Epithelial cell of proximal tubule (primary cell): ENCODE data around the gene DYNC1LI1. TPM values are rescaled to one million over a fixed set of nuclear protein-coding genes. Genes with fewer than 3 reads are reported as not detected.
A peak's percentile ranks its signal among the peaks of the same experiment; 100 is the strongest.
"Not testable (repeated sequence)": the region's sequence is repeated elsewhere in the genome, so short reads cannot be mapped to it uniquely, and the experiment has no call there.

Experiments used
- DNase-seq: peaks from one replicate; pipeline ENCODE4 v3.0.0-alpha.2; 2011; ENCODE audit warnings: low read depth
- H3K4me3 ChIP-seq: 2 replicates; pipeline ENCODE4 v1.5.1; 2011; ENCODE audit warnings: low read depth, mild to moderate bottlenecking, low read length
- CTCF ChIP-seq: conservative IDR thresholded peaks from 2 replicates; pipeline ENCODE4 v1.5.1; 2012; ENCODE audit warnings: low read depth, mild to moderate bottlenecking, low read length
- total RNA-seq: library from RNA; depleted of rRNA; stranded (reverse); fragments of >200 nt; gene quantifications from 2 replicates; pipeline ENCODE4 v1.2.3, GENCODE V29; 2015

Gene DYNC1LI1
- total RNA-seq, 1 donor from 2014 or later, result 40.6 TPM

DNA sequence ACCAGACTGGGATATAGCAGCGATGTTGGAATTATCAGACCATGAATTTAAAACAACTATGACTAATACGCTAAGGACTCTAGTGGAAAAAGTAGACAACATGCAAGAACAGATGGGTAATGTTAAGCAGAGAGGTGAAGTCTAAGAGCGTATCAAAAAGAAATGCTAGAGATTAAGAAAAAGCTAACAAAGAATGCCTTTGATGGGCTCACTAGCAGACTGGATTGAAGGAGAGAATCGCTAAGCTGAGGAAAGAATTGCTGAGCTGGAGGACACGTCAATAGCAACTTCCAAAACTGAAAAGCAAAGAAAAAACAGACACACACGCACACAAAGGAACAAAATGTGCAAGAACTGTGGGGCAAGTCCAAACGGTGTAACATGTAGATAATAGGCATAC lies 48.0 kb downstream of the DYNC1LI1 start:
- TF ChIP-seq CTCF, result no peak
- DNase-seq, result no peak
- no peak overlapping the region for H3K4me3 ChIP-seq

DNA sequence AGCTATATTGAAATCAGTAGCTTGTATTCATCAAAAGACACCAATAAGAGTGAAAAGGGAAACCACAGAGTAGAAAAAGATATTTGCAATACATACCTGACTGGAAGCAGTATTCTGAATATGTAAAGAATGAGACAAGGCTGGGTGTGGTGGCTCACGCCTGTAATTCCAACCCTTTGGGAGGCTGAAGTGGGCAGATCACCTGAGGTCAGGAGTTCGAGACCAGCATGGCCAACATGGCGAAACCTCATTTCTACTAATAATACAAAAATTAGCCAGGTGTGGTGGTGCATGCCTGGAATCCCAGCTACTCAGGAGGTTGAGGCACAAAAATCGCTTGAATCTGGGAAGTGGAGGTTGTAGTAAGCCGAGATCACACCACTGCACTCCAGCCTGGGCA lies 51.7 kb downstream of the DYNC1LI1 start:
- not testable (repeated sequence) for DNase-seq, H3K4me3 ChIP-seq

- not testable (repeated sequence) for DNase-seq, H3K4me3 ChIP-seq
These were observed 53.9 kb downstream of the DYNC1LI1 start for GRCh38 chr3:32516751-32517150.

DNA sequence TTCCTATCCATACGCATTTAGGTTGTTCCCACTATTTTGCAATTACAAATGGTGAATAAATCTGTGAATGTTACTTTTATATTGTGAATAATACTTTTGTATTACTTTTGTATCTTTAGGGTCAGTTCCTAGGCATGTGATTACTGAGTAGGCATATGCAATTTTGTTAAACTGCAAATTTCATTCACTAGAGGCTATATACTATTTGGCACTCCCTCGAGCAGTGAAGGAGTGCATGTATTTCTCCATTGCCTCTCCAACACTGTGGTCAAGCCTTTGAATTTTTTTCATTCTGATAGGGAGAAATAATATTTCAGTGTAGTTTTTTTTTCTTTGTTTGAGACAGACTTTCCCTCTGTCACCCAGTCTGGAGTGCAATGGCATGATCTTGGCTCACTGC lies 59.7 kb downstream of the DYNC1LI1 start:
- TF ChIP-seq CTCF, result no peak
- DNase-seq, result no peak
- no peak overlapping the region for H3K4me3 ChIP-seq

DNA sequence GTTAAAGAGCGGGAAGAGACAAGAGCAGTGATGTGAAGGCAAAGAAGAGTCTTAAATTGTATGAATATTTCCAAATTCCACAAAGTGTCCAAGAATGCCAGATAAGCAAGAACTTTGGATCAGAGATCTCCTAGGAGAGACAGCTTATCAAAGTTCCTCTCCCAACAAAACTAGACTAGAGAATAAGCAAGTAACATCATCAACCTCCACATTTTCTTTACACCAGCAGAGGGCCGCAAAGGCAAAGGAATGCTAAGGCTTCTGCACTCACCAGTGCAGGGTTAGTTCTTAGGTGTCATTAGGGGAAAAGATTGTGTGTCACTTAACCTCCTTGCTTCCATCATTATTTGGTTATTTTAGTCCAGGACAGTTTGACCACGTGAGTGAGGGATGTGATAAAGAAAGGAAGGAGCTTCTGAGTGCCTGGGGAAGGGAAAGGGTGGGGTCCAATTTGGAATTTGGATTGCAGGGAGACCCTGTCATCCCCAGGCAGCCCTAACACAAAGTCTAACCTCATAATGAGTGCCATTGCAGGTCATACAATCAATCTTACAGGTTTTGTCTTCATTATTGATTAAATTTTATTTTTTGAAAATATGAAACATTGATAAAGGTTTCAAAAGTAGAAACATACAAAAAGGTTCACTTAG lies 60.5 kb downstream of the DYNC1LI1 start:
- TF ChIP-seq CTCF, result peak; percentile 84
- DNase-seq, result no peak
- H3K4me3 ChIP-seq, result no peak overlapping the region

DNA sequence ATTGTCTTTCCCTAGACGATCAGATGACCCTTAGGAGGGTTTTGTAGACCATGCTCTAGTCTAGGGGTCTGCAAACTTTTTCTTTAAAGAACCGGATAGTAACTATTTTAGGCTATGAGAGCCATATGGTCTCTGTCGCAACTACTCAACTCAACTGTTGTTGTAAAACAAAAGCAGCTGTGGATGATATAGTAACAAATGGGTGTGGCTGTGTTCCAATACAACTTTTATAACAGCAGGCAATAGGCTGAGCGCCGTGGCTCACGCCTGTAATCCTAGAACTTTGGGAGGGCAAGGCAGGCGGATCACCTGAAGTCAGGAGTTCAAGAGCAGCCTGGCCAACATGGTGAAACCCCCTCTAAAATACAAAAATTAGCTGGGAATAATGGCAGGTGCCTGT lies 61.9 kb downstream of the DYNC1LI1 start:
- no peak for TF ChIP-seq CTCF
- no peak for DNase-seq
- H3K4me3 ChIP-seq, result no peak overlapping the region

DNA sequence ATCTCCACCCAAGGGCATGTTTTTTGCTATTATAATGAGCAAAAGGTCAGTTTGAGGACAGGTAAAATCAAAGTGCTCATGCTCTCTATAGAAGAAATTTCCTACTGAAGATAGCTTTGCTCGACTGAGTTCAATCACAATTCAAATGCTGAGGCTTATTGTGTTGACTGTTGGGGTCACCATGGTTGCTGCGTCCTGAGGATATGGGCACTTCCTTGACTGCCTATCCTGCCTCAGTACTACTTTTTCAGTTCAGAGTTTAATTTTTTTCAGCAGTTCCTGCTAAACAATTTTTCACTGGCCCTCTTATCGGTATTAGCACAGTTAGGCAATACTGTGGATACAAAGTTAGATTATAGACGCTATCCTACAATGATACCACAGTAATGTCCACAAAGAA lies 64.2 kb downstream of the DYNC1LI1 start:
- TF ChIP-seq CTCF, result no peak
- no peak for DNase-seq
- H3K4me3 ChIP-seq, result no peak overlapping the region

DNA sequence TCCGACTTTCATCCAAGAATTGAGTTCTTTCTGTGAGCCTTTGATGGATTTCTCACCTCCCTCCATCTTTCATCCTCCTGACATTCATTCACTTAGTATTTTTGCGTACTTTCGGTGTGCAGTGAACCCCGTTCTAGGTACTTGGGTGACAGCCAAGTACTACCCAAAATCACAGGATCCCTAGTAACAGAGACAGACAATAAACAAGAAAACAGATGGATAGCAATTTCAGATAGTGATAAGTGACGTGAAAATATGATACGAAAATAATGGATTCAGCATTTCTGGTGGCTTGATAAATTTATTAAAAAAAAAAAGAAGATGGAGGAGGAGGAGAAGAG lies 67.7 kb downstream of the DYNC1LI1 start:
- DNase-seq, result no peak
- peak overlapping the region; percentile 95 for H3K4me3 ChIP-seq
- no peak for TF ChIP-seq CTCF
